ENCODE measurements around the gene WFDC1.
A peak's percentile ranks its signal among the peaks of the same experiment; 100 is the strongest.

The WFDC1 gene

DNA sequence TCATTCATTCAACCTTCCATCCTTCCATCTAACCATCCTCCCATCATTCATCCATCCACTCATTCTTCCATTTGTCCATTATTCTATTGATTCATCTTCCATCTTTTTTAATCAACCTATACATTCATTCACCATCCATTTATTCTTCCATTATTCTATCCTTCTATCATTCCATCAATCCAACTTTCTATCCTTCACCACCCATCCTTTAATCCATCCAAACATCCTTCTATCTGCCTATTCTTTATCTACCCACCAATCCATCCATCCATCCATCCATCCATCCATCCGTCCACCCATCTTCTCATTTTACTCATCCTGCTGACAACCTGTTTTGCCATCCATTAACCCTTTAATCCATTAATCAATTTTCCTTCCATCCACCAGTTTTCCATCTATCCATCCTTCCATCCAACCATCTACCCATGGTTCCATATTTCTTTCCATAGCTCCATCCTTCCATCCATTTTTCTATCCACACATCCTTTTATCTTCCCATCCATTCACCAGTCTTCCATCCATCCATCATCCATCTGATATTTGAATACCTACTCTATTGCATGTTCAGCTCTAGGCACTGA is 21.8 kb upstream of the WFDC1 start:
- TF ChIP-seq, protein P1, sequence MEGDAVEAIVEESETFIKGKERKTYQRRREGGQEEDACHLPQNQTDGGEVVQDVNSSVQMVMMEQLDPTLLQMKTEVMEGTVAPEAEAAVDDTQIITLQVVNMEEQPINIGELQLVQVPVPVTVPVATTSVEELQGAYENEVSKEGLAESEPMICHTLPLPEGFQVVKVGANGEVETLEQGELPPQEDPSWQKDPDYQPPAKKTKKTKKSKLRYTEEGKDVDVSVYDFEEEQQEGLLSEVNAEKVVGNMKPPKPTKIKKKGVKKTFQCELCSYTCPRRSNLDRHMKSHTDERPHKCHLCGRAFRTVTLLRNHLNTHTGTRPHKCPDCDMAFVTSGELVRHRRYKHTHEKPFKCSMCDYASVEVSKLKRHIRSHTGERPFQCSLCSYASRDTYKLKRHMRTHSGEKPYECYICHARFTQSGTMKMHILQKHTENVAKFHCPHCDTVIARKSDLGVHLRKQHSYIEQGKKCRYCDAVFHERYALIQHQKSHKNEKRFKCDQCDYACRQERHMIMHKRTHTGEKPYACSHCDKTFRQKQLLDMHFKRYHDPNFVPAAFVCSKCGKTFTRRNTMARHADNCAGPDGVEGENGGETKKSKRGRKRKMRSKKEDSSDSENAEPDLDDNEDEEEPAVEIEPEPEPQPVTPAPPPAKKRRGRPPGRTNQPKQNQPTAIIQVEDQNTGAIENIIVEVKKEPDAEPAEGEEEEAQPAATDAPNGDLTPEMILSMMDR (IDR thresholded peaks at IDR 0.05; ENCODE audit: extremely low read depth, missing control alignments) = no peak
- no peak for DNase-seq (ENCODE audit: low spot score)

DNA sequence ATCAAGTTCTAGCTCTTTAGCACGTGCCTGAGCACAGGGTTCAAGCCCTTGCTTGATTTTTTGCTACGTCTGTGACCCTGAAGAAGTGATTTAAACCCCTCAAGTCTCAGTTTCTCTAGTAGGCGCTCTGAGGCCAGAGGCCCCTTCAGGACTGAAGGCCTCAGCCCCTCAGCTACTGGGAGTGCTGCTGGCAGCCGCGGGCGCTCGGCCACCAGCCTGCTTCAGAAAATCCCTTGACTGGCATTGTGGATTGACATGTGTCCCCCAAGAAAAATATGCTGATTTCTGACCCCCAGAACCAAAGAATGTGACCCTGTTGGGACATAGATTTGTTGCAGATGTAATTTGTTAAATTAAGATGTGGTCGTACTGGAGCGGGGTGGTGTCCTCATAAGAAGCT is 20.2 kb upstream of the WFDC1 start:
- no peak for DNase-seq (ENCODE audit: low spot score)
- TF ChIP-seq, protein P1 (IDR thresholded peaks at IDR 0.05; ENCODE audit: extremely low read depth, missing control alignments) = no peak

DNA sequence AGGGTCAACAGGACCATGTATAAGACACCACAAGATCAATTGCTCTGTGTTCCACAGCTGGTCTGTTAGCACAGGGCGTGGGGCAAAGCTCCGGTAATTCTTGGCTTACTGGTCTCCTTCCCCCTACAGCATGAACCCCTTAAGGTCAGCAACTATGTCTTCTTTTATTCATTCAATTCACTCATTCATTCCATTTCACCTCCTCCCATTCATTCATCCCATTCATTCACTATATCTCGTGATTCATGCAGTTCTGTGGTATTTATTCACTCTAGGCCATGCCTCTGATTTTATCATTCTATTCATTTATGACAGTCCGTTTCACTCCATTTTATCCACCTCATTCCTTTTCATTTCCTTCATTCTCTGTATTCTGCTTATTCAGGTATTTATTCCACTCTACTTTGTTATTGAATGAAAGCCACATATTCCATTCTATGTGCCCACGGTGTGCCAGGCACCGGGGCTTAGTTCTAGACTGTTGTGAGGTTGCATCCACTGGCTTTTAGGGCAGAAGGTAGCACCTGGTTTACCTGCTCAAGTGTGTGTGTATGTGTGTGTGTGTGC is 19.0 kb upstream of the WFDC1 start:
- no peak for DNase-seq (ENCODE audit: low spot score)
- TF ChIP-seq, protein P1 (IDR thresholded peaks at IDR 0.05; ENCODE audit: extremely low read depth, missing control alignments) = no peak

DNA sequence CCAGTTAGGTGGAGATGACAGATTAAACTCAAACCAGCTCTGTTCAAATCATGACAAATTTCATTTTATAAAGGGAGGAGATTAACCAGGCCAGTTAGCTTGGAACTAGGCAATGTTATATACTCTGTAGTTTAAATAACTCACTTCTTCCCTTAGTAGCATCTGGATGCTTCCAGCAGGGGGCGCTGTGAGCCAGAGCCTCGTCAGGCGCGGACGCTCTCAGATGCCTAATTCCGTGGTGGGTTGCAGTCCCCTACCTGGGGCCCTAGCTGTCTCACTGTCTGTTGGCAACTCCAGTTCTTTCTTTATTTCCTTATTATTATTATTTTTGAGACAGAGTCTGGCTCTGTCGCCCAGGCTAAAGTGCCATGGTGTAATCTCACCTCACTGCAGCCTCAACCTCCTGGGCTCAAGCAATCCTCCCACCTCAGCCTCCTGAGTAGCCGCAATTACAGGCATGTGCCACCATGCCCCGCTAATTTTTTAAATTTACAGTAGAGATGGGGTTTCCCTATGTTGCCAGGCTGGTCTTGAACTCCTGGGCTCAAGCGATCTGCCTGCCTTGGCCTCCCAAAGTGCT is 17.3 kb upstream of the WFDC1 start:
- TF ChIP-seq, protein P1 (IDR thresholded peaks at IDR 0.05; ENCODE audit: extremely low read depth, missing control alignments) = peak; percentile 59
- DNase-seq (ENCODE audit: low spot score) = peak; percentile 73

DNA sequence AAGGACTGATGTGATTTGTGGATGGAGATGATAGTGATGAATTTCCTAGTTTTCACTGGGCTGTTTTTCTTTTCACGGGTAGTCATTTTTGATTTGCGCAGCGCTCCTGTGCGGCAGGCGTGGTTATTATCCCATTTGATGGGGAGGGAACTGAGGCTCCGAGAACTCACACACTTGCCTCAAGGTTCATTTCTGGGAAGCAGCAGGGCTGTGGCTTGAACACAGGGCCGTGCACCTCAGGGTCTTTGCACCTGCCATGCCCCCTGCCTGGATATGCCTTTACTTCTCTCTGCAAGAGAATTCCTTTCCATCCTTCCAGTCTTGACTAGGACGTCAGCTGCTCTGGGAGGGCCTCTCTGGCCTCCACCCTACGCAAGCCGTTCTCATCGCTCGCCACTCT is 16.3 kb upstream of the WFDC1 start:
- TF ChIP-seq, protein P1 (IDR thresholded peaks at IDR 0.05; ENCODE audit: extremely low read depth, missing control alignments) = no peak
- no peak for DNase-seq (ENCODE audit: low spot score)

DNA sequence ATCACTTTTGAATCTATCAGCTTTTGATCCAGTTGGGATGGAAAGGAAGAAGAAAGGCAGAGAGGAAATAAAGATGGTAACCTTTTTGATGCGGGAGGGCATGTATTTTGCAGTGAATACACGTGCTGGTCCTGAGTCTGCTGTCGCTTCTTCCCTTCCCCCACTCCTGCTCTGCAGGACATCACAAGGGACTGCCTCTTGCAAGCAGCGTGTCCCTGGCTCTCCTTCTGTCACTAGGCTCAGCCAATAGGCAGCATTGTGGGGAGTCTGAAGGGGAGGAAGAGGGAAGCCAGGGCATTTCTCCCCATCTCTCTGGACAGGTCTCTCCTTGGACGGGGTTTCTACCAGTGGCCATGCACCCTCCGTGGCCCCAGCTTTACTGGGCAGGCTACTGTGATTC is 15.7 kb upstream of the WFDC1 start:
- TF ChIP-seq, protein P1 (IDR thresholded peaks at IDR 0.05; ENCODE audit: extremely low read depth, missing control alignments) = no peak
- DNase-seq (ENCODE audit: low spot score) = no peak

DNA sequence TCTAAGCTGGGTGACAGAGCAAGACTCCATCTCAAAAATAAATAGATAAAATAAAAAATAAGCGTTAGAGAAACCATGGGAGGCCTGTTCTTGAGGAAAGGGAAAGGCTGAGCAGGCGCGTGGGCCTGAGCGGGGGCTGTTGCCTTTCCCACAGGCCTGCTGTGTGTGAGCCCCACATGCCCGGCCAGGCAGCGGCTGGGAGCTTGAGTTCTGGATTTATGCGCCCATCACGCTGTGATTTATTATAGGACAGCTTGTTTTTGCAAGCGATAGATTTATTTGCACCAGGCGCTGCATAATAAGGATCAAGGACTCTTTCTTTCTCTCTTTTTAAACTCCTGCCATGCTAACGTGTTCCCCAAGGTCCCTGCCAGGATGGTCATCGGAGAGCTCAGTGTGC is 14.8 kb upstream of the WFDC1 start:
- TF ChIP-seq, protein P1 (IDR thresholded peaks at IDR 0.05; ENCODE audit: extremely low read depth, missing control alignments) = no peak
- DNase-seq (ENCODE audit: low spot score) = no peak

Data from GM20000 (cell line).